Measurements from ENCODE around the gene ZNF248. TPM values are rescaled to one million over a fixed set of nuclear protein-coding genes. Genes with fewer than 3 reads are reported as not detected.

Gene ZNF248
- total RNA-seq, 3 donors from 2014 or later (not counting 1 experiment from before 2014, with no cell fraction given): 2.8 to 6.3 (median 5.1) TPM

GRCh38 chr10:37789590-37789989, 67.8 kb downstream of the ZNF248 start:
- 94% methylated on average over 2 of the region's 2 CpGs for WGBS (ENCODE audit: insufficient coverage)
- H3K27me3 ChIP-seq (ENCODE audit: control insufficient read depth, insufficient read depth, low read length): no peaks in the 10 kb centered on the region
- Mint-ChIP-seq H3K36me3 (peaks cover 6% of the 10 kb centered on the region), H3K4me3 (no peak overlapping the region), H3K4me1 (no peaks in the 10 kb centered on the region), H3K9me3 (peaks cover 2 to 12% of the 10 kb centered on the region in 2 donors), H3K27me3 (ENCODE audit: low read depth in 2 of 2) (no peaks in the 10 kb centered on the region), H3K27ac (no peak overlapping the region)
- TF ChIP-seq, protein P1, sequence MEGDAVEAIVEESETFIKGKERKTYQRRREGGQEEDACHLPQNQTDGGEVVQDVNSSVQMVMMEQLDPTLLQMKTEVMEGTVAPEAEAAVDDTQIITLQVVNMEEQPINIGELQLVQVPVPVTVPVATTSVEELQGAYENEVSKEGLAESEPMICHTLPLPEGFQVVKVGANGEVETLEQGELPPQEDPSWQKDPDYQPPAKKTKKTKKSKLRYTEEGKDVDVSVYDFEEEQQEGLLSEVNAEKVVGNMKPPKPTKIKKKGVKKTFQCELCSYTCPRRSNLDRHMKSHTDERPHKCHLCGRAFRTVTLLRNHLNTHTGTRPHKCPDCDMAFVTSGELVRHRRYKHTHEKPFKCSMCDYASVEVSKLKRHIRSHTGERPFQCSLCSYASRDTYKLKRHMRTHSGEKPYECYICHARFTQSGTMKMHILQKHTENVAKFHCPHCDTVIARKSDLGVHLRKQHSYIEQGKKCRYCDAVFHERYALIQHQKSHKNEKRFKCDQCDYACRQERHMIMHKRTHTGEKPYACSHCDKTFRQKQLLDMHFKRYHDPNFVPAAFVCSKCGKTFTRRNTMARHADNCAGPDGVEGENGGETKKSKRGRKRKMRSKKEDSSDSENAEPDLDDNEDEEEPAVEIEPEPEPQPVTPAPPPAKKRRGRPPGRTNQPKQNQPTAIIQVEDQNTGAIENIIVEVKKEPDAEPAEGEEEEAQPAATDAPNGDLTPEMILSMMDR (IDR thresholded peaks at IDR 0.05): no peak
- H3K27ac ChIP-seq (ENCODE audit: low read length): no peak overlapping the region
- DNase-seq (no peak), ATAC-seq (no peak)
- H3K4me1 ChIP-seq (ENCODE audit: control insufficient read depth, insufficient read depth, low read length): no peaks in the 10 kb centered on the region
- intact Hi-C loops (cut with micrococcal nuclease): no loop called here
- H3K4me3 ChIP-seq (ENCODE audit: low read length): no peak overlapping the region
- H3K9me3 ChIP-seq (ENCODE audit: control insufficient read depth, insufficient read depth, low read length): peaks cover 30% of the 10 kb centered on the region
- no peaks in the 10 kb centered on the region for H3K36me3 ChIP-seq (ENCODE audit: control insufficient read depth, insufficient read depth, low read length)

- no peak overlapping the region for H3K4me3 ChIP-seq (ENCODE audit: low read length)
- peaks cover 27% of the 10 kb centered on the region for H3K9me3 ChIP-seq (ENCODE audit: control insufficient read depth, insufficient read depth, low read length)
- Mint-ChIP-seq H3K27ac (no peak overlapping the region), H3K4me1 (no peaks in the 10 kb centered on the region), H3K36me3 (peaks cover 9% of the 10 kb centered on the region), H3K27me3 (ENCODE audit: low read depth in 2 of 2) (no peaks in the 10 kb centered on the region), H3K9me3 (peaks cover 10 to 13% of the 10 kb centered on the region in 2 donors), H3K4me3 (no peak overlapping the region)
- DNase-seq (no peak), ATAC-seq (no peak)
- H3K4me1 ChIP-seq (ENCODE audit: control insufficient read depth, insufficient read depth, low read length): no peaks in the 10 kb centered on the region
- TF ChIP-seq, protein P1 (IDR thresholded peaks at IDR 0.05): no peak
- no peaks in the 10 kb centered on the region for H3K27me3 ChIP-seq (ENCODE audit: control insufficient read depth, insufficient read depth, low read length)
- no peak overlapping the region for H3K27ac ChIP-seq (ENCODE audit: low read length)
- H3K36me3 ChIP-seq (ENCODE audit: control insufficient read depth, insufficient read depth, low read length): no peaks in the 10 kb centered on the region
- intact Hi-C loops (cut with micrococcal nuclease): no loop called here
- WGBS (ENCODE audit: insufficient coverage): 90% methylated on average over 3 of the region's 4 CpGs
Measured at GRCh38 chr10:37784678-37785077, 72.7 kb downstream of the ZNF248 start.

- Mint-ChIP-seq H3K27ac (no peak overlapping the region), H3K36me3 (peaks cover 9% of the 10 kb centered on the region), H3K9me3 (peaks cover 10 to 14% of the 10 kb centered on the region in 2 donors), H3K4me3 (no peak overlapping the region), H3K4me1 (no peaks in the 10 kb centered on the region), H3K27me3 (ENCODE audit: low read depth in 2 of 2) (no peaks in the 10 kb centered on the region)
- Histone ChIP-seq H3K27ac (ENCODE audit: low read length) (no peak overlapping the region), H3K9me3 (ENCODE audit: control insufficient read depth, insufficient read depth, low read length) (peaks cover 20% of the 10 kb centered on the region), H3K36me3 (ENCODE audit: control insufficient read depth, insufficient read depth, low read length) (no peaks in the 10 kb centered on the region), H3K27me3 (ENCODE audit: control insufficient read depth, insufficient read depth, low read length) (no peaks in the 10 kb centered on the region), H3K4me3 (ENCODE audit: low read length) (no peak overlapping the region), H3K4me1 (ENCODE audit: control insufficient read depth, insufficient read depth, low read length) (no peaks in the 10 kb centered on the region)
- ATAC-seq: no peak
- 70% methylated on average over 32 of the region's 32 CpGs for WGBS (ENCODE audit: insufficient coverage)
- TF ChIP-seq, protein P1 (IDR thresholded peaks at IDR 0.05): no peak
- intact Hi-C loops (cut with micrococcal nuclease): no loop called here
- no peak for DNase-seq
Measured at GRCh38 chr10:37780536-37780935, 76.9 kb downstream of the ZNF248 start.

- Histone ChIP-seq H3K4me1 (ENCODE audit: control insufficient read depth, insufficient read depth, low read length) (no peaks in the 10 kb centered on the region), H3K27ac (ENCODE audit: low read length) (no peak overlapping the region), H3K27me3 (ENCODE audit: control insufficient read depth, insufficient read depth, low read length) (no peaks in the 10 kb centered on the region), H3K9me3 (ENCODE audit: control insufficient read depth, insufficient read depth, low read length) (peaks cover 18% of the 10 kb centered on the region), H3K36me3 (ENCODE audit: control insufficient read depth, insufficient read depth, low read length) (no peaks in the 10 kb centered on the region), H3K4me3 (ENCODE audit: low read length) (no peak overlapping the region)
- Mint-ChIP-seq H3K4me1 (no peaks in the 10 kb centered on the region), H3K9me3 (peaks cover 5 to 17% of the 10 kb centered on the region in 2 donors), H3K36me3 (peaks cover 9% of the 10 kb centered on the region), H3K27ac (no peak overlapping the region), H3K27me3 (ENCODE audit: low read depth in 2 of 2) (no peaks in the 10 kb centered on the region), H3K4me3 (no peak overlapping the region)
- WGBS (ENCODE audit: insufficient coverage): 87% methylated on average over 6 of the region's 6 CpGs
- intact Hi-C loops (cut with micrococcal nuclease): no loop called here
- ATAC-seq (no peak), DNase-seq (no peak)
- TF ChIP-seq, protein P1 (IDR thresholded peaks at IDR 0.05): no peak
Measured at GRCh38 chr10:37777056-37777455, 80.4 kb downstream of the ZNF248 start.
